Common myeloid progenitor, CD34-positive (primary cell): Measurements from ENCODE around the gene WWOX.

Experiments used
- CTCF ChIA-PET: fragments of 350-600 bp; sonication (Branson Sonifier 250); formaldehyde crosslinking; loops from one replicate; lab custom pipeline; 2021; ENCODE audit warnings: antibody characterized with exemption; lab: Charles Lee
- POLR2A ChIA-PET: fragments of 350-600 bp; sonication (Branson Sonifier 250); formaldehyde crosslinking; loops from one replicate; lab custom pipeline; 2021; ENCODE audit warnings: antibody characterized with exemption; lab: Charles Lee
- DNase-seq, 3 donors: peaks; one replicate each; pipeline versions ENCODE4 v3.0.0 to v3.0.0-alpha.2; 2013
- H3K27ac ChIP-seq, 2 experiments: 1 replicate in 1 of 2; 2 replicates in 1 of 2; pipeline ENCODE4 v1.7.0; 2013; ENCODE audit warnings: inconsistent platforms in 2 of 2, low read length in 2 of 2, mild to moderate bottlenecking in 2 of 2, low read depth in 1 of 2, moderate library complexity in 1 of 2; ENCODE audit not compliant: severe bottlenecking in 2 of 2, insufficient read depth in 1 of 2, poor library complexity in 1 of 2
- H3K27me3 ChIP-seq, 5 experiments: replicated peaks in 2 of 5; 1 replicate in 3 of 5; 2 replicates in 2 of 5; pipeline versions ENCODE4 v1.6.1 to v1.7.0; 2013; ENCODE audit warnings: low read length in 4 of 5, mild to moderate bottlenecking in 2 of 5, moderate library complexity in 2 of 5, inconsistent platforms in 1 of 5; ENCODE audit not compliant: insufficient read depth in 5 of 5, control insufficient read depth in 4 of 5
- H3K36me3 ChIP-seq, 4 experiments: 1 replicate in 2 of 4; 2 replicates in 2 of 4; pipeline versions ENCODE4 v1.6.1 to v1.7.0; 2013; ENCODE audit warnings: low read length in 3 of 4, control low read depth in 1 of 4, mild to moderate bottlenecking in 1 of 4; ENCODE audit not compliant: control insufficient read depth in 4 of 4, insufficient read depth in 4 of 4
- H3K4me1 ChIP-seq, 4 experiments: 1 replicate in 3 of 4; 2 replicates in 1 of 4; pipeline versions ENCODE4 v1.6.1 to v1.7.1; 2013; ENCODE audit warnings: low read length in 3 of 4, mild to moderate bottlenecking in 3 of 4, control low read depth in 1 of 4, inconsistent platforms in 1 of 4, moderate library complexity in 1 of 4; ENCODE audit not compliant: control insufficient read depth in 4 of 4, insufficient read depth in 4 of 4; ENCODE audit errors: control extremely low read depth in 1 of 4
- H3K4me3 ChIP-seq, 7 experiments: 1 replicate in 4 of 7; 2 replicates in 3 of 7; pipeline versions ENCODE4 v1.5.1 to v1.7.0; 2013; ENCODE audit warnings: mild to moderate bottlenecking in 7 of 7, low read length in 6 of 7, moderate library complexity in 6 of 7, inconsistent platforms in 2 of 7, low read depth in 2 of 7, control low read depth in 1 of 7; ENCODE audit not compliant: insufficient read depth in 4 of 7, control insufficient read depth in 1 of 7; ENCODE audit errors: extremely low read depth in 1 of 7
- H3K9me3 ChIP-seq, 5 experiments: 1 replicate in 4 of 5; 2 replicates in 1 of 5; pipeline versions ENCODE4 v1.6.1 to v1.7.1; 2013; ENCODE audit warnings: low read length in 4 of 5, mild to moderate bottlenecking in 2 of 5, inconsistent platforms in 1 of 5, low read depth in 1 of 5, moderate library complexity in 1 of 5; ENCODE audit not compliant: control insufficient read depth in 4 of 5, insufficient read depth in 2 of 5; ENCODE audit errors: control extremely low read depth in 1 of 5
- WGBS: methylation state at CpG from one replicate; pipeline ENCODE4 v1.1.5; 2013; ENCODE audit not compliant: insufficient coverage; 5-methylcytosine and 5-hydroxymethylcytosine counted together

Gene WWOX

GRCh38 chr16:78976212-78976611, 876.8 kb downstream of the WWOX start:
- CTCF ChIA-PET: no interaction called here
- no peak overlapping the region for H3K27ac ChIP-seq
- DNase-seq: no peak
- 98% methylated on average over 10 of the region's 10 CpGs for WGBS
- no peaks in the 10 kb centered on the region for H3K9me3 ChIP-seq
- POLR2A ChIA-PET: no interaction called here
- no peaks in the 10 kb centered on the region for H3K27me3 ChIP-seq
- H3K4me1 ChIP-seq: no peaks in the 10 kb centered on the region
- H3K36me3 ChIP-seq: no peaks in the 10 kb centered on the region
- H3K4me3 ChIP-seq: no peak overlapping the region

GRCh38 chr16:78980825-78981224, 881.4 kb downstream of the WWOX start:
- H3K36me3 ChIP-seq: no peaks in the 10 kb centered on the region
- ChIA-PET CTCF (interaction anchor here (0.6 kb wide), 1 partner anchor 329 kb away, joined by 4 read pairs; no protein-coding TSS in a partner anchor), POLR2A (no interaction called here)
- no peaks in the 10 kb centered on the region for H3K9me3 ChIP-seq
- H3K27me3 ChIP-seq: no peaks in the 10 kb centered on the region
- H3K4me3 ChIP-seq: no peak overlapping the region
- no peak for DNase-seq
- WGBS: 98% methylated on average over 5 of the region's 6 CpGs
- peaks cover 0 to 2% (median 0%) of the 10 kb centered on the region in 4 experiments for H3K4me1 ChIP-seq
- no peak overlapping the region for H3K27ac ChIP-seq

DNA sequence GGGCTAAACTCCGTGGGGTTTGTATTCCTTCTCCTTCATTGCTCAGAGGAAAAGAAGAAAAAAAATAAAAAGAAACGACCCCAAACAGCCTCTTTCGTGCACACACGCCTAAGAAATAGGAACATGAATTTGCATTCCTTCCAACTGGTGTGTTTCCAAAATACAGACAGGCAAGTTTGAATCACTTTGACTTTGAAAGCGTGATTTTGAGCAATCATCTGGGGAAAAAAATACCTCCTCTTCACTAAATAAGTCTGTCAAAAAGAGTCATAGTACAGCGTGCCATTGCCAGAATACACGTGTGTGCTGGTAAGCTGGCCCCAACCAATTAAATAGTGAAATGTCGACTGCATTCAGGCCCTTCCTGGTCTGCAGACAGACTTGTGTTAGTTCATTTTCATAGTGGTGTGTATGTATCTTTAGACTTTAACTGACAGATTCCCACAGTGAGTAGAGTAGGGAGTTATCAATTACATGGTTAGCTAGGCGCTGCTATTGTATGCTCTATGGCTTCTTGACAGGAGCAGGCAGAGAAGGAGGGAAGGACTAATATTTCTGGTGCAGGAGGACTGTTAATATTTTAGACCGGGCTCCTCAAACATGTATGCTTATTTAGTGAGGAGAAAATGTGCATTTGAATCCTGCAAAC, 882.8 kb downstream of the WWOX start:
- DNase-seq: no peak
- Histone ChIP-seq H3K4me3 (no peak overlapping the region), H3K27me3 (no peaks in the 10 kb centered on the region), H3K27ac (no peak overlapping the region), H3K4me1 (peaks cover 0 to 2% (median 0%) of the 10 kb centered on the region in 4 experiments), H3K9me3 (no peaks in the 10 kb centered on the region), H3K36me3 (no peaks in the 10 kb centered on the region)
- WGBS: 100% methylated on average over 4 of the region's 10 CpGs
- POLR2A ChIA-PET: no interaction called here
- CTCF ChIA-PET: no interaction called here

DNA sequence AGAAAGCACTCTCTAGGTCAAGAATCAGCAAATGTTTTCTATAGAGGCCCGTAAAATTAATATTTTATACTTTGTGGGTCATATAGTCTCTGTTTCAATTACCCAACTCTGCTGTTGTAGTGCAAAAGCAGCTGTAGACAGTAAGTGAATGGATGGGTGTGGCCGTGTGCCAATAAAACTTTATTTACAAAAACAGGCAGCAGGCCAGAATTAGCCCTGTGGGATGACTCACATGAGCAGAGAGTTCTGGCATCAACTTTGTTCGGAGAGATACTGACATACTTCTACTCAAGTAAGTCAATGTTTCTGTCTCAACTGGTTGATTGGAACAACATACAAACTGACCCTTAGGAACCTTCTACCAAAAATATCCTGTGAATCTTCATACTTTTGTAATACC, 884.9 kb downstream of the WWOX start:
- no peak for DNase-seq
- H3K4me1 ChIP-seq: peaks cover 0 to 2% (median 0%) of the 10 kb centered on the region in 4 experiments
- no peaks in the 10 kb centered on the region for H3K9me3 ChIP-seq
- CTCF ChIA-PET: no interaction called here
- H3K27me3 ChIP-seq: no peaks in the 10 kb centered on the region
- 100% methylated on average over 1 of the region's 3 CpGs for WGBS
- POLR2A ChIA-PET: no interaction called here
- no peak overlapping the region for H3K27ac ChIP-seq
- no peaks in the 10 kb centered on the region for H3K36me3 ChIP-seq
- no peak overlapping the region for H3K4me3 ChIP-seq

DNA sequence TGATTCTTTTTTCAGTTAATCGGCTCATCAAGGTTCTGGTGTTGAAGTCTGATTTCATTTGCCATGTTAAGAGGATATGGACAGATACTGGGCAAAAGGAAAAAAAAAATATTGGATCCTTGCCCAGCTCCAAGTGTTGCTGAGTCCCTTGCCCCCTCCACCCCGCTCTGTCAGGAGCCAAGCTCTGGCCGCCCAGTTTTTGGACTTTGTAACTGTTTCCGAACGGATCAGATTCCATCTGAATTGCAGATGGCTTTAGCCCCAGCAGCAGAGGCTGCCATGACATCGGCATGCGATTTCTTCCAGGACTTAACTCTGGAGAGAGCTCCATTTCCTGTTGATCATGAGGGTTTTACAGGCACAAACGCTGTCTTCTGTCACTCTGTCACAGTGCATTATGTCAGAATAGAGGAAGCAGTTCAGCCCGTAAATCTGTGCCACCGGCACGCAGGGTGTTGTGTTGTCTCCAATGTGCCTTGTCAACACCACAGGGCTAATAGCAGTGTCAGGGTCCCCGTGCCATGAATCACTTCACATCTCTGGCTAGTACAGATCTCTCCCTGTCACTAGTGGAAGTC, 885.5 kb downstream of the WWOX start:
- Histone ChIP-seq H3K4me3 (no peak overlapping the region), H3K27me3 (no peaks in the 10 kb centered on the region), H3K27ac (no peak overlapping the region), H3K4me1 (peaks cover 0 to 2% (median 0%) of the 10 kb centered on the region in 4 experiments), H3K9me3 (no peaks in the 10 kb centered on the region), H3K36me3 (no peaks in the 10 kb centered on the region)
- peak in 2 of 3 donors; percentile 42 to 57 for DNase-seq
- 63% methylated on average over 11 of the region's 12 CpGs for WGBS
- CTCF ChIA-PET: no interaction called here
- POLR2A ChIA-PET: no interaction called here

- ChIA-PET POLR2A (no interaction called here), CTCF (interaction anchor here (1.4 kb wide), 1 partner anchor 9 kb away, joined by 3 read pairs; no protein-coding TSS in a partner anchor)
- no peak overlapping the region for H3K4me3 ChIP-seq
- WGBS: 96% methylated on average over 10 of the region's 13 CpGs
- no peaks in the 10 kb centered on the region for H3K36me3 ChIP-seq
- no peak for DNase-seq
- no peaks in the 10 kb centered on the region for H3K27me3 ChIP-seq
- no peaks in the 10 kb centered on the region for H3K9me3 ChIP-seq
- H3K4me1 ChIP-seq: peaks cover 0 to 2% (median 0%) of the 10 kb centered on the region in 4 experiments
- no peak overlapping the region for H3K27ac ChIP-seq
Measured at GRCh38 chr16:78985716-78986605, 886.5 kb downstream of the WWOX start.

DNA sequence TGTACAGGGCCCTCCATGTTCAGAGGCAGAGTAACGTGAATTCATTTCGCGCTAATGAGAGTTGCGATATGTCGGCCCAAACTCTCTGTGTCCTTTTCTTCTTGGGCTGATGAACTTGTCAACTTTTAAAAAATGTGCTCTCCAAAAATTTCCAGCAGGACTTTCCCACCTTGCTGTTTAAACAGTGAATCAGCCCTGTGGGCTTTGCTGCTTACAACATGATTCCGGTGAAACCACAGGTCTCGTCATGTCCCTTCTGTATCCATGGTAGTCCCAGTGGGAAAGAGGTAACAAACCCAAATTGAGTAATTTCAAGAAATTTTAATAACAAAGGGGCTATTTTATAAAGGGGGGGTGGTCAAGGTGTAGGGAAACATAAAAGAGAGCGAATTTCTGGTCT, 888.2 kb downstream of the WWOX start:
- no peaks in the 10 kb centered on the region for H3K9me3 ChIP-seq
- POLR2A ChIA-PET: no interaction called here
- 84% methylated on average over 7 of the region's 8 CpGs for WGBS

More for the DNA sequence above, 888.2 kb downstream of the WWOX start:
- Histone ChIP-seq H3K4me3 (no peak overlapping the region), H3K4me1 (peaks cover 0 to 2% (median 0%) of the 10 kb centered on the region in 4 experiments), H3K27ac (no peak overlapping the region), H3K36me3 (no peaks in the 10 kb centered on the region), H3K27me3 (no peaks in the 10 kb centered on the region)
- CTCF ChIA-PET: no interaction called here
- no peak for DNase-seq
